DOHH2 (cell line): ENCODE measurements around the gene NKAIN2.

Experiments
- CTCF ChIP-seq: fragments of 200-600 bp; sonication (generic); IDR thresholded peaks from one replicate; pipeline ENCODE4 v1.5.1; 2014; ENCODE audit warnings: antibody characterized with exemption, mild to moderate bottlenecking, low read depth, low read length; ENCODE audit not compliant: poor library complexity, severe bottlenecking
- EZH2phosphoT487 ChIP-seq: fragments of 200-600 bp; sonication (generic); IDR thresholded peaks from 2 replicates; pipeline ENCODE4 v1.6.1; 2017; ENCODE audit warnings: borderline replicate concordance, mild to moderate bottlenecking, antibody characterized with exemption, low read length, moderate library complexity, mixed read lengths

DNA sequence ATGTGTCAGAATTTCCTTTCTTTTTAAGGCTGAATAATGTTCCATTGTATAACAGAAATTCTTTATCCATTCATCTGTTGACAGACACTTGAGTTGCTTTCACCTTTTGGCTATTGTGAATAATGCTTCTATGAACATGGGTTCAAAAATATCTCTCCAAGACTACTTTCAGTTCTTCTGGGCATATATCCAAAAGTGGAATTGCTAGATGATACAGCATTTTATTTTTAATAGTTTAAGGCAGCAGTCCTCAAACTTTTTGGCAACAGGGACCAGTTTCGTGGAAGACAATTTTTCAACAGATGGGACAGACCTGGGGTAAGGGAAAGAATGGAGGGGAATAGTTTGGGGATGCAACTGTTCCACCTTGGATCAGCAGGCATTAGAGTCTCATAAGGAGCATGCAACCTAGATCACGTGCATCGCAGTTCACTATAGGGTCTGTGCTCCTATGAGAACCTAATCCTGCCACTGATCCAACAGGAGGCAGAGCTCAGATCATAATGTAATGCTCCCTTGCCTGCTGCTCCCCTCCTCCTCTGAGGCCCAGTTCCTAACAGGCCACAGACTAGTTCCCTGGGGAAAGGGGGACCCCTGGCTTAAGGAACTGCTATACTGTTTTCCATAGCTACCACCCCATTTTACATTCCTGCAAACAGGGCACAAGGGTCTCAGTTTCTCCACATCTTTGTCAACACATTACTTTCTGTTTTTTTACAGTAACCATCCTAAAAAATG lies 918.6 kb downstream of the NKAIN2 start:
- TF ChIP-seq CTCF, result no peak
- TF ChIP-seq EZH2phosphoT487, result no peak
